Loucy (cell line): ENCODE results near the gene IDI2.

ENCODE experiments used
- EZH2phosphoT487 ChIP-seq: fragments of 200-600 bp; IDR thresholded peaks from 2 replicates; pipeline ENCODE4 v1.6.1; 2018; ENCODE audit warnings: antibody characterized with exemption, mild to moderate bottlenecking, moderate library complexity, borderline replicate concordance
- TF ChIP-seq, protein P1 (sequence below): fragments of 200-600 bp; sonication (generic); conservative IDR thresholded peaks from 2 replicates; pipeline ENCODE4 v1.5.1; 2014; ENCODE audit warnings: mild to moderate bottlenecking, antibody characterized with exemption, low read length

GRCh38 chr10:1037098-1037497, 11.4 kb upstream of the IDI2 start:
- TF ChIP-seq, protein P1, sequence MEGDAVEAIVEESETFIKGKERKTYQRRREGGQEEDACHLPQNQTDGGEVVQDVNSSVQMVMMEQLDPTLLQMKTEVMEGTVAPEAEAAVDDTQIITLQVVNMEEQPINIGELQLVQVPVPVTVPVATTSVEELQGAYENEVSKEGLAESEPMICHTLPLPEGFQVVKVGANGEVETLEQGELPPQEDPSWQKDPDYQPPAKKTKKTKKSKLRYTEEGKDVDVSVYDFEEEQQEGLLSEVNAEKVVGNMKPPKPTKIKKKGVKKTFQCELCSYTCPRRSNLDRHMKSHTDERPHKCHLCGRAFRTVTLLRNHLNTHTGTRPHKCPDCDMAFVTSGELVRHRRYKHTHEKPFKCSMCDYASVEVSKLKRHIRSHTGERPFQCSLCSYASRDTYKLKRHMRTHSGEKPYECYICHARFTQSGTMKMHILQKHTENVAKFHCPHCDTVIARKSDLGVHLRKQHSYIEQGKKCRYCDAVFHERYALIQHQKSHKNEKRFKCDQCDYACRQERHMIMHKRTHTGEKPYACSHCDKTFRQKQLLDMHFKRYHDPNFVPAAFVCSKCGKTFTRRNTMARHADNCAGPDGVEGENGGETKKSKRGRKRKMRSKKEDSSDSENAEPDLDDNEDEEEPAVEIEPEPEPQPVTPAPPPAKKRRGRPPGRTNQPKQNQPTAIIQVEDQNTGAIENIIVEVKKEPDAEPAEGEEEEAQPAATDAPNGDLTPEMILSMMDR: no peak
- TF ChIP-seq EZH2phosphoT487: no peak
